ENCODE measurements around the gene CXorf65.

CXorf65 gene

DNA sequence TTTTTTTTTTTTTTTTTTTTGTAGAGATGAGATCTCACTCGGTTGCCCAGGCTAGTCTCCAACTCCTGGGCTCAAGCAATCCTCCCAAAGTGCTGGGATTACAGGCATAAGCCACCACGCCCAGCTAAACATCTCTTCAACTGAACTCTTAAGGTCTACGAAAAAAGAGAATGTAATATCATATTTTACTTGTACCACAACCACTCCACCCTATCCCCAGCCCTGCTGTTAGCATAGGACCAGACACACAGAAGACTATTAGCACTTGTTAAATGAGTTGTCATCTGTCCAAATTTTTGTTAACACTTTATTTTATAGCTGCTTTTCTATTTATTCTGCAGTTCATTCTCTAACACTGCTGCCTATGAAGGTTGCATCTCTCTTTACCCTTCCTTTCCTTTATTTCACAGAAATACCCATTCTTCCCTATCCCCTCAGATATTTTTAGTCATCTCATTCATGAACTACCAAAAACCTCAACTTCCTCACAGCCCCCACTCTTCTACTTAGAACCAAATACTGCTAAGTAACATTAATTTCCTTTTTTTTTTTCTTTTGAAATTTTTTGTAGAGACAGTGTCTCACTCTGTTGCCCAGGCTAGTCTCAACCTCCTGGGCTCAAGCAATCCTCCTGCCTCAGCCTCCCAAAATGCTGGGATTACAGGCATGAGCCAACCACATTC, 48.6 kb downstream of the CXorf65 start:
- no peak overlapping the region for H3K27ac ChIP-seq
- no peak for TF ChIP-seq CTCF (IDR thresholded peaks at IDR 0.05)
- no peak for TF ChIP-seq ZFX (IDR thresholded peaks at IDR 0.05; ENCODE audit: borderline replicate concordance)

- H3K27ac ChIP-seq: no peak overlapping the region
- no peak for TF ChIP-seq ZFX (IDR thresholded peaks at IDR 0.05; ENCODE audit: borderline replicate concordance)
- TF ChIP-seq CTCF (IDR thresholded peaks at IDR 0.05): no peak
Measured at GRCh38 chrX:71056867-71057266, 49.7 kb downstream of the CXorf65 start.

Measured in 22Rv1 (cell line).